Medulla oblongata (tissue), 1 donor: ENCODE results near the gene LY9.

Experiments used
- DNase-seq: peaks from one replicate; pipeline ENCODE4 v3.0.0-alpha.2; 2015; ENCODE audit errors: extremely low spot score

The LY9 gene

DNA sequence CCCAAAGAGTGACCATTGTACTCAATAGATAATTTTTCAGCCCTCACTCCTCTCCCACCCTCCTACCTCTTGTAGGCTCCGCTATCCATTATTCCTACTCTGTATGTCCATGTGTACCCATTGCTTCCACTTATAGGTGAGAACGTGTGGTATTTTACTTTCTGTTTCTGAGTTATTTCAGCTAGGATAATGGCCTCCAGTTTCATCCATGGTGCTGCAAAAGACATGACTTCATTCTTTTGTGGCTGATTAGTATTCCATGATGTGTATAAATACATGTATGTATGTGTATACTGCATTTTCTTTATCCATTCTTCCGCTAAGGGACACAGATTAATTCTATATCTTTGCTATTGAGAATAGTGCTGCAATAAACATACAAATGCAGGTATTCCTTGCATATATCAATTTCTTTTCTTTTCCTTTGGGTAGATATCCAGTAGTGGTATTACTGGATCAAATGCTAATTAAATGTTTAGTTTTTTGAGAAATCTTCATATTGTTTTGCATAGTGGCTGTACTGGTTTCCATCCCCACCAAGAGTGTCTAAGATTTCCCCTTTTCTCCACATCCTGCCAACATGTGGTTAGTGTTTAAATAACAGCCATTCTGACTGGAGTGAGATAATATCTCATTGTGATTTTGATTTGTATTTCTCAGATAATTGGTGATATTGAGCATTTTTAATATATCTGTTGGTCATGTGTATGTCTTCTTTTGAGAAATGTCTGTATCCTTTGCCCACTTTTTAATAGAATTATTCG is 4.9 kb downstream of the LY9 start:
- no peak for DNase-seq

DNA sequence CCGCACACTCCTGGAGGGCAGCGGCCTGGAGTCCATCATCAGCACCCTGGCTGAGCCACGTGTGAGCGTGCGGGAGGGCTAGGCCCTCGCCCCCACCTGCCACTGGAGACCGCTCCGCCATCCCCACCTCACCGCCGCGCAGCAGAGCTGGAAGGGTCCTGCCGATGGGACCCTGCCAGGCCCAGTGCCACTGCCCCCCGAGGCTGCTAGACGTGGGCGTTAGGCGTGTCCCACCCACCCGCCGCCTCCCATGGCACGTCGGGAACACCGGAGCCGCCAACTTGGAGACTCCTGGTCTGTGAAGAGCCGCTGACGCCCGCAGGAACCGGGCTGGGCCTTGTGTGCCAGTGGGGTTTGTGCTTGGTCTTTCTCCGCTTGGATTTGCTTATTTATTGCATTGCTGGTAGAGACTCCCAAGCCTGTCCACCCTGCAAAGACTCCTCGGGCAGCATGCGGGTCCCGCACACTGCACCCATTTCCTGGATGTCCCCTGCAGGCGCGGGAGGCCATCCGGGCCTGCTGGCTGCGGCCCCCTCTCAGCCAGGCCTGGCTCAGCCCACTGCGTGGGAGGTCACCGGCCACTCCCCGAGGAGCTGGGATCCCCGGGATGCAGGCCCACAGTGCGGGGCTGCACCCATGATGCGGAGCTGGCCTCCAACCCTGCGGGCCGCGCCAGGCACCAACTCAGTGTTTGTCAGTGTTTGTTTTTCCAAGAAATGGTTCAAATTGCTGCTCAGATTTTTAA is 6.0 kb downstream of the LY9 start:
- no peak for DNase-seq

DNA sequence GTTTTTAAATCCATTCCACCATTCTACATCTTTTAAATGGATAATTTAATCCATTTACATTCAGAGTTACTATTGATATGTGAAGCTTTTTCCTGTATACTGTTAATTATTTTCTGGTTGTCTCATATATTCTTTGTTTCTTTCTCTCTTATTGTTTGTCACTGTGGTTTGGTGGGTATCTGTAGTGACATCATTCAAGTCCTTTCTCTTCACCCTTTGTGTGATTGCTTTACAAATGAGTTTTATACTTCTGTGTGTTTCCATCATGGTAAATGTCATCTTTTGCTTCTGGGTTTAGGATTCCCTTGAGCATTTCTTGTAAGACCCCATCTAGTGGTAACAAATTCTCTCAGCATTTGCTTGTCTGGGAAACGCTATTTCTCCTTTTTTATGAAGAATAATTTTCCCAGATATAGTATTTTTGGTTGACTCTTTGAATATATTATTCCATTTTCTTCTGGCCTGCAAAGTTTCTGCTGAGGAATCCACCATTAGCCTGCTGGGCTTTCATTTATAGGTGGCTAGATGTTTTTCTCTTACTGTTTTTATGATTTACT is 10.2 kb downstream of the LY9 start:
- DNase-seq, result no peak

DNA sequence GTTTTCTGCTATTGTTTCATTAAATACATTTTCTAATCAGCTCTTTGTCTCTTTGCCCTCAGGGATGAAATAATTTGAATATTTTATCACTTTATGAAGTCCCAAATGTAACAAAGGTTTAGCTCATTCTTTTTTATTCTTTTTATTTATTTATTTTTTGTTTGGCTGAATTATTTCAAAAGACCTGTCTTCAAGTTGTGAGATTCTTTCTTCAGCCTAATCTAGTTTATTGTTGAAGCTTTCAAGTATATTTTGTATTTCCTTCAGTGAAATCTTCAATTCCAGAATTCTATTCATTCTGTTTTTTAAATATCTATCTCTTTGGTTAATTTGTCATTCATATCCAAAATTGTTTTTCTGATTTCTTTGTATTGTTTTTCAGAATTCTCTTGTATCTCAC is 10.8 kb downstream of the LY9 start:
- DNase-seq, result no peak

DNA sequence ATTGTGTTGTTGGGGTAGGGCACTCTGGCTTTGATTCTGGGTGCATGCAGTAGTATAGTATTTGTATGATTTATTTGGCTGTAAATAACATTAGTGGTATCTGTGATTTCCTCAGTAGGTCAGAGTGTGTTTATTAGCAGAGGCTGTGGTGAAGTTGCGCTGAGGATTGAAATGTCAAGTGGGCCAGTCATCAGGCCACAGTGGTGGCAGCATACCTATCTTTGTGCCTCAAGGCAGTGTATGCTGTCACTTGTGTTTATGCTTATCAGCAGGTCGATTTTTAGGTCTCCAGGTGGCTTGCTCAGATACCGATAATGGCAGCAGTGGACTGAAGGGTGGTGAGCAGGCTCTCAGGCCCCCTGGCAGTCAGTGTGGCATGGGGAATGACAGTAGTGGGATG is 11.3 kb downstream of the LY9 start:
- DNase-seq, result no peak

DNA sequence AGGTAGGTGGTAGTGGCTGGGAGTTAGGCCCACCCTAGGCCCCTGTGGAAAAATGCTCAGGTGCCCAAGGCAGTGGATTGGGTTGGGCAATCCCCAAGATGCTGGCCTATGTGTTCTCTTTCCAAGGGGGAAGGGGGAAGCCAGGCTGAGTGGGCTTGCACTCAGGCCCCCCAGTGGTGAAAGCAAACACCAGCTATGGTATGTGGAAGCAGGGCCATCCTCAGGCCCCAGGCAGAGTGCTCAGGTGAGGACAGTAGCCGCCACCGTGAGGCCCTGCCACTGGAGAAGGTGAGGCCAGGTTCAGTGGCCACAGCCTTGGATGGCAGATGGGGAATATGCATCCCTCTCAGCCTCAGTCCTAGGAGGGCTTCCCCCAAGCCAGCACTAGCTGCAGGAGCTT is 11.8 kb downstream of the LY9 start:
- DNase-seq, result no peak

DNA sequence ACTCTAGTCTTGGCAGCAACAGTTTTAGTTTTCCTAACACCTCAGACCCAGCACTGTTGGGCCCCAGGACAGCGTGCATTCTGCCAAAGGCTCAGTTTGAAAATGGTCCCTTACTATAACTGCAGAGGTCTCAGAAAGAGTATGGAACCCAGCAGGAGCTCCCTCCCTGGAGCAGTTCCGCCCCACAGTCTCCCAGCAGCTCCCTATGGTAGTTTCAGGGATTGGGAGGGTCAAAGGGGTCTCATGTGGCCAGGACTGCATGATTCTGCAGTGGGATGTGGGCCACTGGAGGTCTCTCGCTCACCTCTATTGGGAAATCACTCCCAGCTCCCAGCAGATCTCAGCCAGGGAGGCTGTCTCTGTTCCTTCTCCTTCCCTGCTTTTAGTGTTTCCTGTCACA is 12.3 kb downstream of the LY9 start:
- no peak for DNase-seq

DNA sequence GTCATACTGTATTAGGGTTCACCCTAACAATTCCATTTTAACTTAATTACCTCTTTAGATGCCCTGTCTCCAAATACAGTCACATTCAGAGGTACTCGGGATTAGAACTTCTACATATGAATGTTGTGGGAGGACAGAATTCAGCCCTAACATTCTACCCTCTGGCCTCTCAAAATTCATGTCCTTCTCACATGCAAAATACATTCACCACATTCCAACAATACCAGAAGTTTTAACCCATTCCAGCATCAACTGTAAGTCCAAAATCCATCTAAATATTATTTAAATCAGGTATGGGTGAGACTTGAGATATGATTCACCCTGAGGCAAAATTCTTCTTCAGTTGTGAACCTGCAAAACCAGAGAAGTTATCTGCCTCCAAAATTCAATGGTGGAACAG is 14.5 kb downstream of the LY9 start:
- DNase-seq, result no peak

DNA sequence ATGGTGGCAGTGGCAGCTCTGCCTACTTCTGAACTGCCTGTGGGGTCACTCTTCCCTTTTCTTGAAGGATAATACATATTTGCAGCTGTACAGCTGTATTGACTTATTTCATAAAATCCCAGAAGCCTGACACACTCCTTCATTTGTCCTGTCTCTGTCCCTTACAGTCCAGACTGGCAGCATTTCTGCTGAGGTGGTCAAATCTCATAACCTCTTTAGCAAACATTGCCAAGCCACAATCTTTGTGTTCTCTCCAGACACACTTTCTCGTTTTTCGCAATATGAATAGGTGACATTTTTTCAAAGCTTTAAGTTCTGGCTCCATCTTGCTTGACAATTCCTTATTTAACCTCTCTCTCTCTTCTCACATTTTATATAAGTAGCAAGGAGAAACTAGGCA is 15.2 kb downstream of the LY9 start:
- DNase-seq, result no peak

DNA sequence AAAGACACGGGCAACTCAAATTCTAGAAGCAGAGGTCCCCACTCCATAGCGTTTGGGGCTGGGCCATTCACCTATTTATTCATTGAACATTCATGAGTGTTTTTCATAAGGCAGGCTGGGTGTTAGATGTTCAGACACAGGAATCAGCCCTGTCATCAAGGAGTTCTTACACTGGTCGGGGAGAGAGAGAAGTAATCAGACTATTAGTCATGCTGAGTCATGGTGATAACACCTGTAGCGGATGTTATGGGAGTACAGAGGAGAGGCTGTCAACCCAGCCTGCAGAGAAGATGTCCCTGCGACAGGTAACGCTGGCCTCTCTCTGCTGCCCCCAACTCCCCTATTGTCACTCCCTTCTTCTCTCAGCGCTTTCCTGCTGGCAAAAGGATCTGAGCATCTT is 17.2 kb downstream of the LY9 start:
- no peak for DNase-seq

DNA sequence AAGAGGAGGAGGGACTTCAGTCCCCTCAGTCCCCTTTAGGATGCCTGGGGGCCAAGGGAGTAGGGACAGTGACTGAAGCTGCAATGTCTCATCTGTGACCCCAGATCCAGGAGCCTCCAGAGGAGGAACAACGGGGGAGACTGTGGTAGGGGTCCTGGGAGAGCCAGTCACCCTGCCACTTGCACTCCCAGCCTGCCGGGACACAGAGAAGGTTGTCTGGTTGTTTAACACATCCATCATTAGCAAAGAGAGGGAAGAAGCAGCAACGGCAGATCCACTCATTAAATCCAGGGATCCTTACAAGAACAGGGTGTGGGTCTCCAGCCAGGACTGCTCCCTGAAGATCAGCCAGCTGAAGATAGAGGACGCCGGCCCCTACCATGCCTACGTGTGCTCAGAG is 18.3 kb downstream of the LY9 start:
- no peak for DNase-seq

DNA sequence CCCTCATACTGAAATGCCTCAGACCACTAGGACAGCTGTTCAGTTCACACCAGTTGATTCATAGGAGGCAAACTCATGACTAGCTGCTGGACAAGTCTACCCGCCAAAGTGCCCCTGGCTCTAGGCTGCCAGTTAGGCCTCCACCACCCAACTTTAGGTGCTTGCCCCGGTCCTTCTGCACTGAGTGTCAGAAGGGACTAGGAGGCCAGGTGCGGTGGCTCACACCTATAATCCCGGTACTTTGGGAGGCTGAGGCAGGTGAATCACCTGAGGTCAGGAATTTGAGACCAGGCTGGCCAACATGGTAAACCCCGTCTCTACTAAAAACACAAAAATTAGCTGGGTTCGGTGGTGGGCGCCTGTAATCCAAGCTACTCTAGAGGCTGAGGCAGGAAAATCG is 18.9 kb downstream of the LY9 start:
- DNase-seq, result no peak

DNA sequence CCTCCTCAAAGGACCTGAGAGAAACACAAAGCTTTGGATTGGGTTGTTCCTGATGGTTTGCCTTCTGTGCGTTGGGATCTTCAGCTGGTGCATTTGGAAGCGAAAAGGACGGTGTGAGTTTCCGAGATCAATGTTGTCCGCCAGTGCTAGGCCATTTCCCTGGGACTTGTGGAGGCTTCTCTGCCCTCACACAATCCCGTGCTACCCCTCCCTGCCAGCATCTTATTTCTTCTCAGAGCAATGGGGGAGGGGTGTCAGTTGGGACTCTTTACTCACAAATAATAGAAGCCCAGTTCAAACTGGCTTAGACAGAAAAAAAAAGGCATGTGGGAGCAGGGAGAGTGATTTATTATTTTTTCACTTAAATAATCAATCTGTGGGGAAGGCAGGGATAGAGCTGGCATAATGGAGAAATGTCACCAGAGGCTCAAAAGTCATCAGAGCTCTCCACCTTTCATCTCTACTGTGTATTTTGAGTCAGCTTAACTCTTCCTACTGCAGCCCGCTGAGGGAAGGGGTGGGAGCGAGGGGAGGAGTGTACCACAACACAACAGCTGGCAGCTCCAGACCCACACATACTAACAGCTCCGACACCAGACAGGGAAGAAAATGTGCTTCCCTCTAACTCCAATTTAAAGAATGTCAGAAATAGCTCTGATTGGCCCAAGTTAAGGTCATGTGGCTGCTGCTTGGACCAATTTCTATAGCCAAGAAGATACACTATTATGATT is 22.4 kb downstream of the LY9 start:
- DNase-seq, result no peak

DNA sequence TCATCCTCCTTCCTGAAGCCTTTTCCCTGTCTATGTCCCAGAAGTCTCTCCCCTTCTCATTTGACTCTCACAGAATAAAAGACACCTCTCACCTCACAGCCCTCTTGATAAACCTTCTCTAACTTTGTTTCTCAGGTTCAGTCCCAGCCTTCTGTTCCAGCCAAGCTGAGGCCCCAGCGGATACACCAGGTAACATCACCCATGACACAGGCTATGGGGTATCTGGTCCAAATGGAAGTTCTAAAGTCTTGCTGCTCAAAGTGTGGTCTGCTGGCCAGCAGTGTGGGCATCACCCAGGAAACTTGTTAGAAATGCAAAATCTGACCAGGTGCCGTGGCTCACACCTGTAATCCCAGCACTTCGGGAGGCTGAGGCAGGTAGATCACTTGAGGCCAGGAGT is 23.2 kb downstream of the LY9 start:
- no peak for DNase-seq

DNA sequence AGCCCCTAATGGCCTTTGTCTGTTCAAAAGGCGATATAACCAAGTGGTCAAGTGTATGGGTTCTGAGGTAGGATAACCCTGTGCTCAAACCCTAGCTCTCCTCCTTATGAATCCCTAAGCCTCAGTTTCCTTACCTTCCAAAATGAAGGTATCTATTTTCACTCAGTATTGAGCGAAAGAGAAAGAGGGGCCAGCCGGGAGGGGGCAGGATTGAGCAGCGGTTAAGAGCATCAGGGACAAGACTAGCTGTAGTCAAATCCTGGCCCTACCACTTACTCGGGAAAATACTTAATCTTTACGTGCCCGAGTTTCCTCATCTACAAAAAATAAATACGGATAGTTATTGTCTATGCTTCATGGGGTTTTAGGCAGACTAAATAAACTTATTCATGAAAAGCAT is 25.7 kb downstream of the LY9 start:
- DNase-seq, result no peak

DNA sequence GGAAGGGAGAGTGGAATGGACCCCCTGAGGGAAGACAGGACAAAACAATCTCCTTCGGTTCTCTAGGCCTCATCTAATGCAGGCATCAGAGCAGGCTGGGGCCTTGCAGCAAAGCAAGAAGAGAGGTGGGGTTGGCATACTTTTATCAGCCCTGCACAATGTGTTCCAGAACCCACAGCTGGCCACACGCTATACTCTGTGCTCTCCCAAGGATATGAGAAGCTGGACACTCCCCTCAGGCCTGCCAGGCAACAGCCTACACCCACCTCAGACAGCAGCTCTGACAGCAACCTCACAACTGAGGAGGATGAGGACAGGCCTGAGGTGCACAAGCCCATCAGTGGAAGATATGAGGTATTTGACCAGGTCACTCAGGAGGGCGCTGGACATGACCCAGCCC is 27.3 kb downstream of the LY9 start:
- DNase-seq, result no peak

DNA sequence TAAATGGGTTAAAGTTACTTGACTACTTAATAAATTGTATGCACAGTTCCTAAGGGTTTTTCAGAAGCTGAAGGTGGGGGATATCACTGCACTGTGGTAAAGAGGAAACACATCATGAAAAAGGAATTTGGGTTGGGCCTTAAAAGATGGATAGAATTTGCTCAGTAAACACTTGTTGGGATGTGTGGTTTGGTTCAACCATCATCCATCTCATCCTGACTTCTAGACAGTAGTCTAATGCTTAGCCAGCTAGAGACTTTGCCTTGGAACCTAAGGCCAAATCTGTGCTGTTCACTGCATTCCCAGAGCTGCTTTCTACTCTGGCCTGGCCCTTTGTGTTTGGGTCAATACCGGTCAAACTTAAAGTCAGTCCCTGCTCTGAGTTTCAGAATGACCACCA is 30.6 kb downstream of the LY9 start:
- DNase-seq, result no peak

DNA sequence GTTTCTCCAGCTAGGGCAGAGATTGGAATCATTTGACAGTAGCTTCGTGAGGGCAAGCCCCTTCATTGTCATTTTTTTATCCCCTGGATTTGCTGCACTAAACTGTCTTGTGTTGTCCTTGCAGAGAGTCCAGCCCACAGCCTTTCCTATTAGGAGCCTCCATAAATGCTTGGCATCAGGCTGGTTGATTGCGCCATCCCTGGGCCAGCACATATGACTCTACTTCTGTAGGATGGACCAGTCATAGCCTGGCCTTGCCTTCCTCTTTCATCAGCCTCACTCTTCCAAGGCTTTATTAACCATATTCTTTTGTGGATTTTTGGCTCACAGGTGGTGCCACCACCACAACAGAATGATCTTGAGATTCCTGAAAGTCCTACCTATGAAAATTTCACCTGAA is 31.4 kb downstream of the LY9 start:
- no peak for DNase-seq

DNA sequence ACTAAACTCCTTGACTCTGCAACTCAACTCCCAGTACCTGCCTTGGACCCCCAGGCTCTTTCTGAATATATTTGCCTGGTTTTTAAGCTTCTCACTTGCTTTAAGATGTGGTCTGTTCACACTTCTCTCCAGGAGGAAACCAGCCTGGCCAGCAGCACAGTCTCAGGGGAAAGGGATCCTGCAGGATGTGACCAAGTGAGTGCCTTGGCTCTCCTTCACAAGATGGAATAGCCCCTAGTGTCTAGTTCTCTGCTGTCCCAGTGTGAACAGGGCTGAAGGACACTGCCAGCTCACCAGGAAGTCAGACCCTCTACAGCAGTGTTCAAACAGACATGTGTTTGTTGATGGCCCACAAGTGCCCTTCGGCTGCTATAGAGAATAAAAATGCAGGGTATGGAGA is 33.8 kb downstream of the LY9 start:
- DNase-seq, result no peak

DNA sequence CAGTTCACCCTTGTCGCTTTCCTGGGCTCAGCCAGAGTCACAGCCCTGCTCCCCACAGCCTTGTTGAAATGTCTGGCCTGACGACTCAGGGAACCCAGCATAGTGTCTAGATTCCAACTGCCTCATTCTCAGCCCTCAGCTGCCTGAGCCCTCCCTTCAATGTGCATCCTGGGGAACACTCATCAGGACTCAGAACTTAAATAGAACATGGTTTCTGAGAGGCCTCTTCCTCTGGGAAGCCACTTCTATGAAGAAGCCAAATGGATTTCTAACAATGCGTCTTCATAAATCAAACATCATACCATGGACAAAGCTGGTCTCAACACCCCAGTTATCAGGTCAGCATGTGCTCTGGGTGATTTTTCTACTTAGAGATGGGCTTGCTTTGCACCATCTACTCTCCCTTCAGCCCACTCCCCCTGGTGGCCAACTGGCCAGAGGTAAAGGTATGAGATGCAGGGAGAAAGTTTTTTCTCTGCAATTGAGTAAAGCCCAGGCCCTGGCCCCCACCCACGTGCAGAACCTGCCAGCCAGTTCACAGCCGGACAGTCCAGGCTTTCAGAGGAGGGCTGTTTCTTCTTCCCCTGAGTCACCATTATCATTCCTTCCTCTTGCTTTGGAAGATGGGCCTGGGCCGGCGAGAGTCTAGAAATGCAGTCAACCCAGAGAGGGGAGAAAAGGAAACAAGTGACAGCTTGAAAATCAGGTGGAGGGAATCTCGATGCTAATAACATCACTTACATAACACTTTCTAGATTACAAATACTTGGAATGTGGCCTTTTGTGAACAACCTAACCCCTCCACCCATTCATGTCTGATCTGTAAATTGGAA is 34.6 kb downstream of the LY9 start:
- peak; percentile 25 for DNase-seq

DNA sequence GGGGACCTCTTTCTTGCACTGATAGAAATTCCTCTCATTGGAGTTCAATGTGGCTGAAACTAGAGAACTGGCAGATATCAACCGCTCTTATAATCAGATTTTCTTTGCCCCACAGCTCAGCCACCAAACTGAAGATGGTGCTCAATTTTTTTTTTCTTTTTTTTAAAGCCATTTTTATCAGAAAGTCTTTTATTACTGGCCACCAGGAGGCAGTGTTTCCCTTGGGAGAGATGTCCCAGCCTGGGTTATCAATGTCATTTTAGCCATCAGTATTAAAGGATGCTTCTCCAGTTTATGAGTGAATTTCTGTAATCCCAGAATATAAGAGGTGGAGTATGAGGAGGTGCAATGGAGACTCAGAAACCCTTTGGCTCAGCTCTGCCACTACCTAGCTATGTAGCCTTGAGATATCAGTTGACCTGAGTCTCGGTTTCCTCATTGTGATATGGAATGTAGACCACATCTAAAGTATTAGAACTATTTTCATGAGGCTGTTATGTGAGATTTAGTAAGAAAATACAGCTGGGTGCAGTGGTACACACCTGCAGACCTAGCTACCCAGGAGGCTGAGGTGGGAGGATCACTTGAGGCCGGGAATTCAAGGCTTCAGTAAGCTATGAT is 39.1 kb downstream of the LY9 start:
- DNase-seq, result peak; percentile 51
